Anterior cingulate cortex (tissue), 58 donors: ENCODE data around the gene IRF7.
A peak's percentile ranks its signal among the peaks of the same experiment; 100 is the strongest.

ENCODE experiments used
- DNase-seq, 58 donors: peaks; one replicate each; lab custom pipeline; 2025; lab: John Stamatoyannopoulos, UW

The IRF7 gene

DNA sequence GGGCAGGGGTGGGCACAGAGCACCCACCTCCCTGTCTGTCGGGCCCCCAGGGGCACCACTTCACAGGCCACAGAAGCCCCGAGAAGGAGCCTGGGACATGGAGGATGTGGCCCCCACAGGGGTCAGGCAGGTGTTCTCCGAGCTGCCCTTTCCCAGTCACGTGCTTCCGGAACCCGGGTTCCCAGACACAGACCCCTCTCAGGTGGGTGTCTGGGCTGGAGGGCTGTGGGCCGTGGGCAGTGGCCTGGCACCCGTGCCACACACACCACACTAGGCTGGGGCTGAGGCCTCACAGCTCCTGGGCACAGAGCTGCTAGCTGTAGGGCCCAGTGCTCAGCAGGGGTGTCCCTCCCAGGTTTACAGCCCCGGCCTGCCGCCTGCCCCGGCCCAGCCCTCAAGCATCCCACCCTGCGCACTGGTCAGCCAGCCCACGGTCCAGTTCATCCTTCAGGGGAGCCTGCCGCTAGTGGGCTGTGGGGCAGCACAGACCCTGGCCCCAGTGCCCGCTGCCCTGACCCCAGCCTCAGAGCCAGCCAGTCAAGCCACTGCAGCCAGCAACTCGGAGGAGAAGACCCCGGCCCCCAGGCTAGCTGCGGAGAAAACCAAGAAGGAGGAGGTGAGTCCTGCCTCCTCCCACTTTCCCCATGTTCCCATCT, 5.5 kb downstream of the IRF7 start:
- DNase-seq: no peak

- no peak for DNase-seq
Measured at GRCh38 chr11:609341-609811, 6.4 kb downstream of the IRF7 start.

- no peak for DNase-seq
Measured at GRCh38 chr11:608791-609251, 6.9 kb downstream of the IRF7 start.

DNA sequence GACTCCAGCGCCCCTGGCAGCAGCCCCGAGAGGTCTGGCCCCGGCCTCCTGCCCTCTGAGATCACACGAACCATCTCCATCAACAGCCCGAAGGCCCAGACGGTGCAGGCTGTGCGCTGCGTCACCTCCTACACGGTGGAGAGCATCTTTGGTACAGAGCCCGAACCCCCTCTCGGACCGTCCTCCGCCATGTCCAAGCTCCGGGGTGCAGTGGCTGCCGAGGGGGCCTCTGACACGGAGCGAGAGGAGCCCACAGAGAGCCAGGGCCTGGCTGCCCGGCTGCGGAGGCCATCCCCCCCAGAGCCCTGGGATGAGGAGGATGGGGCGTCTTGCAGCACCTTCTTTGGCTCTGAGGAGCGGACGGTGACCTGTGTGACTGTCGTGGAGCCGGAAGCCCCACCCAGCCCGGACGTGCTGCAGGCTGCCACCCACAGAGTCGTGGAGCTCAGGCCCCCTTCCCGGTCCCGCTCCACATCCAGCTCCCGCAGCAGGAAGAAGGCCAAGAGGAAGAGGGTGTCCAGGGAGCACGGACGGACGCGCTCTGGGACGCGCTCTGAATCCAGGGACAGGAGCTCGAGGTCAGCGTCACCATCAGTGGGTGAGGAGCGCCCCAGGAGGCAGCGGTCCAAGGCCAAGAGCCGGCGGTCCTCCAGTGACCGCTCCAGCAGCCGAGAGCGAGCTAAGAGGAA, 7.6 kb downstream of the IRF7 start:
- DNase-seq: no peak

DNA sequence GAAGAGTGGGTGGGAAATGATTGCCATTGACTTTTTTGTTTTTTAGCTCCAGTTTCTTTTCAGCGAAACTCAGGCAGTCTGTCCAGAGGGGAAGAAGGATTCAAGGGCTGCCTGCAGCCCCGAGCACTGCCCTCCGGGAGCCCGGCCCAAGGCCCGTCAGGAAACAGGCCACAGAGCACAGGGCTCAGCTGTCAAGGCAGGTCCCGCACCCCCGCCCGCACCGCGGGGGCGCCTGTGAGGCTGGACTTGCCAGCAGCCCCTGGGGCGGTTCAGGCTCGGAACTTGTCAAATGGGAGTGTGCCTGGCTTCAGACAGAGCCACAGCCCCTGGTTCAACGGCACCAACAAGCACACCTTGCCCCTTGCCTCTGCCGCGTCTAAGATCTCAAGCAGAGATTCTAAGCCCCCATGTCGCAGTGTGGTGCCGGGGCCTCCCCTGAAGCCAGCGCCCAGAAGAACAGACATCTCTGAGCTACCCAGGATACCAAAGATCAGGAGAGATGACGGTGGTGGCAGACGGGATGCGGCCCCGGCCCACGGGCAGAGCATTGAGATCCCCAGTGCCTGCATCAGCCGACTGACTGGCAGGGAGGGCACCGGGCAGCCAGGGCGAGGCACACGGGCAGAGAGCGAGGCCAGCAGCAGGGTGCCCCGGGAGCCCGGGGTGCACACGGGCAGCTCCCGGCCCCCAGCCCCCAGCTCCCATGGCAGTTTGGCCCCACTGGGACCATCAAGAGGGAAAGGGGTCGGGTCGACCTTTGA, 8.6 kb downstream of the IRF7 start:
- DNase-seq: no peak

GRCh38 chr11:606245-606644, 9.5 kb downstream of the IRF7 start:
- peak in 10 of 58 donors; percentile 14 to 44 (median 32) for DNase-seq

- no peak for DNase-seq
Measured at GRCh38 chr11:605286-606129, 10.2 kb downstream of the IRF7 start.

GRCh38 chr11:603154-603553, 12.6 kb downstream of the IRF7 start:
- no peak for DNase-seq

- no peak for DNase-seq
Measured at GRCh38 chr11:601573-602245, 14.0 kb downstream of the IRF7 start.

DNA sequence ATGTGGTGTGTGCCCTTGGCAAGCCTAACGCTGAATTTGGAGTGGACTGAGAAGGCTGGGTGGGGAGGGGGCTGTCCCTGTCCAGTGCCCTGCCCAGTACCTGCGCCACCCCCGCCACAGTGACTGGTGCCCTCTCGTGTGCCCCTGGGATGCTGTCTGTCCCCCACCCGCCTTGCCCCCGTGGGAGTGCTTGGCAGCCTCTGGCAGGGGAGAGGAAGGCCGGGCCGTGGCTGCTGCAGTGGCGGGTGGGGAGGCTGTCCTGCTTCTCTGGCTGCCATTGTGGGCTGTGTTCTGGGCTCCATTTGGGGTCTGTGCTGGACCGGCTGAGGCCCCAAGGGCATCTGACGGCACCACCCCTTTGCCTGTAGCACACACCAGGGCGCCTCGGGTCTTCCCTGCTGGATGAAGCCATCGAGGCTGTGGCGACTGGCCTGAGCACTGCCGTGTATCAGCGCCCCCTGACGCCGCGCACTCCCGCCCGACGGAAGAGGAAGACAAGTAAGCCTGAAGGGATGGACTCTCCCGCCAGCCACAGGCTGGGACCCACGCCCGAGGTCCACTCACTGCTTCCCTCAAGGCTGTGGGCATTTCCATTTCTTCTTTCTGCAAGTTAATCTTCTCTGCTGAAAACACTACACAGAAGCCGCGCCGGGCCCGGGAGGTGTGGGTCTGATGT, 17.6 kb downstream of the IRF7 start:
- DNase-seq: no peak

DNA sequence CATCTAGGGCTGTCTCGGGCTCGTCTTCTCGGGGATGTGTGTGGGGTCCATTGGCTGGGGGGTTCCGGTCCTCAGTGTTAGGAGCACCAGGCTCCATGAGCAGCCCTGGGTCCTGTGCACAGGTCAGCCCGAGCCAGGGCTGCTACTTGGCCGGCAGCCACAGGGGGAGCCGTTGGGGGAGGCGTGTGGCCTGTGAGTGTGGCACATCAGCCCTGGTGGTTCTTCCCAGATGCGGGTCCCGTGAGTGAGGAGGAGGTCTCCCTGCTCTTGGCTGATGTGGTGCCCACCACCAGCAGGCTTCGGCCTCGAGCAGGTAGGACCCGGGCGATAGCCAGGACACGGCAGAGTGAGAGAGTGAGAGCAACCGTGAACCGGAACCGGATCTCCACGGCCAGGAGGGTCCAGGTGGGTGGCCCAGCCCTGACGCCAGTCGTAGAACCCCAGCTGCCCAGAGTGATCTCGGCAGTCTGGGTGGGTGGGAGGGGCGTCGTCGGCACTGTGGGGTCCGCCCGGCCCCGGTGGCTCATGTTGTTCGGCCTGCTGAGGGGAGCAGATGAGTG, 18.5 kb downstream of the IRF7 start:
- DNase-seq: no peak

DNA sequence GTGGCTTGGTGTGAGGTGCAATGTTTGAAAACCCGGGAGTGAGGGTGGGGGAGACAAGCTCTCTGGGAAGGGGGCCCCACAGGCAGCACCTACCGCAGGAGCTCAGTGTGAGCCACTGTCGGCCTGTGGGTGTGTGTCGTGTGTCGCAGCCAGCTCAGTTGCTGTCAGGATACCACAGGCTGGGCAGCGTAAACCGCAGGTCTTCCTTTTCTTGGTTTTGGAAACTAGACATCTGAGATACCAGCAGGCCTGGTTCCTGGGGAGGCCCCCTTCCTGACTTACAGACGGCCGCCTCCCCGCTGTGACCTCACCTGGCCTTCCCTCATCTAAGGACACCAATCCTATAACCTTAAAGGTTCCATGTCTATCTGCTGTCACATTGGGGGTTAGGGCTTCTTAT, 19.4 kb downstream of the IRF7 start:
- DNase-seq: no peak

- no peak for DNase-seq
Measured at GRCh38 chr11:595400-595799, 20.4 kb downstream of the IRF7 start.

DNA sequence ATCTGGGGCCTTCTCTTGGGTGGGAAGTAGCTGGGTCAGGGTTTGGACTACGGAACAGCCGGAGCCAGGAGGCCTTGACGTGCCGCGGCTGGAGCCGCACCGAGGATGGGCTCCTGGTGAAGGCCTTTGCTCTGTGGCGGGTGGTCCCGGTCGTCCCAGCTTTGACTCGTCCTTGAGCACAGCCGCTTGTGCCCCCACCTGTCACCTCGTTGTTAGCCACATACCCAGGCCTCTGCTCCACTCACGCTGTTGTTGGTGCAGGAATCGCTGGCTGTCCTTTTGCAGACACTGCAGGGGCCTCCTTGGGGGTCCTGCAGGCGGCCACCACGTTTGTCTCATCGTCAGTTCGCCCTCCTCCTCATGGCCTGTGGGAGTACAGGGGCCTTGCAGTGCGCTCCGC, 22.4 kb downstream of the IRF7 start:
- DNase-seq: no peak

- DNase-seq: no peak
Measured at GRCh38 chr11:592918-593317, 22.8 kb downstream of the IRF7 start.

GRCh38 chr11:592501-592900, 23.2 kb downstream of the IRF7 start:
- DNase-seq: no peak

DNA sequence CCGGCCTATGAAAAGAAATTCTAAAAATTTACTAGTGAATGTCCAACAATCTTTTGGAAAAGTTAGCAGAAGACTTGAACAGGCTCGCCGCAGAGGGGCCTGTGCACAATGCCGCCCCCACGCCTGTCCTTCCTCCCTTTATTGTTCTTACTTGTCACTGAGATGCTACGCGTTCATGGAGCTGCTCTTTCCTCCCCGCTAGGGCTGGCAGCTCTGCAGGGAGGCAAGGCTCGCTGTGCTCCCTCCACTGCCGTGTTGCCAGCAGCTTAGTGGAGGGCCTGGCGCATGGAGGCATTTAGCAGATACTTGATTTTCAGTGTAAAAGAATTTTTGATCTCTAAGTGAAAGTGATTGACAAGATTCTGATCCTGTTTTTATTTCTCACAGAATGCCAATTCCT, 24.8 kb downstream of the IRF7 start:
- no peak for DNase-seq

DNA sequence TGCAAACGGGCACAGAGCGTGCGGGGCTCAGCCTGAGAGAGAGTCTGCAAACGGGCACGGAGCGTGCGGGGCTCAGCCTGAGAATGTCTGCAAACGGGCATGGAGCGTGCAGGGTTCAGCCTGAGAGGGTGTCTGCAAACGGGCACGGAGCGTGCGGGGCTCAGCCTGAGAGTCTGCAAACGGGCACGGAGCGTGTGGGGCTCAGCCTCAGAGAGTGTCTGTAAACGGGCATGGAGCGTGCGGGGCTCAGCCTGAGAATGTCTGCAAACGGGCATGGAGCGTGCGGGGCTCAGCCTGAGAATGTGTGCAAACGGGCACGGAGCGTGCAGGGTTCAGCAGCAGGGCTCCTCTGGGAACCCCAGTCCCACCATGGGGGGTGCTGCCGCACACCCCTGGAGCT, 26.0 kb downstream of the IRF7 start:
- no peak for DNase-seq

DNA sequence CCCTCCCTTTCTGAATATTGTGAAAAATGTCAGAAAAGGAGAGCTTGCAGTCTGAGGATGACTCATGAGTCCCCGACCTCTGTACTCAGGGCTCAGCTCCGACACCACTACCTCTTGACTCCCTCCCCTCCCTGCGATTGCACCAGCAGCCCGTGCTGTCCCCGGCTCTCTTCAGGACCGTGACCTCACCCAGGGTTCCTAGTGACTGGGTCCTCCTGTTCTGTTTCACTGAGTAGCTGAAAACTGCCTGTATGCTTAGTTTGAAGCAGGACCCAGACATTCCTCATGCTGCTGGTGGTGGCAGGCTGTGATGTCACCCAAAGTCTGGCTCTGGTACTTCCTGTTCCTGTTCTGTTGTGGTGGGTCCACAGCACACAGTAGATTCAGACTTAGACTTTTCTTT, 27.8 kb downstream of the IRF7 start:
- DNase-seq: peak in 1 of 58 donors; percentile 15
